BE2C (cell line): ENCODE results near the gene SYNE3.
A peak's percentile ranks its signal among the peaks of the same experiment; 100 is the strongest.

ENCODE experiments used
- DNase-seq: peaks from one replicate; pipeline ENCODE4 v3.0.0-alpha.2; 2020
- H3K27me3 ChIP-seq: fragments of 250-450 bp; sonication (Bioruptor Pico); 2 replicates; pipeline ENCODE4 v1.5.1; 2020; ENCODE audit warnings: mild to moderate bottlenecking
- H3K36me3 ChIP-seq: fragments of 250-450 bp; sonication (Bioruptor Pico); 2 replicates; pipeline ENCODE4 v1.5.1; 2020; ENCODE audit warnings: mild to moderate bottlenecking
- H3K4me1 ChIP-seq: fragments of 250-450 bp; sonication (Bioruptor Pico); 2 replicates; pipeline ENCODE4 v1.5.1; 2020
- H3K4me3 ChIP-seq: 2 replicates; pipeline ENCODE4 v1.5.1; 2011; ENCODE audit warnings: low read depth, low read length
- H3K9me3 ChIP-seq: fragments of 250-450 bp; sonication (Bioruptor Pico); 2 replicates; pipeline ENCODE4 v1.5.1; 2020
- CTCF ChIP-seq: IDR thresholded peaks from 2 replicates; pipeline ENCODE4 v1.5.1; 2012; ENCODE audit warnings: mild to moderate bottlenecking, low read depth, low read length

SYNE3 gene

GRCh38 chr14:95533391-95533821 is 17.0 kb upstream of the SYNE3 start:
- no peaks in the 10 kb centered on the region for H3K9me3 ChIP-seq
- peak overlapping the region; percentile 98 for H3K4me3 ChIP-seq
- DNase-seq, result peak; percentile 68
- peaks cover 12% of the 10 kb centered on the region; the same call in 1 of the 2 replicates for H3K36me3 ChIP-seq
- H3K4me1 ChIP-seq, result peaks cover 5% of the 10 kb centered on the region
- TF ChIP-seq CTCF, result no peak
- H3K27me3 ChIP-seq, result no peaks in the 10 kb centered on the region

- Histone ChIP-seq H3K4me3 (peak overlapping the region; percentile 98), H3K9me3 (no peaks in the 10 kb centered on the region)
- TF ChIP-seq CTCF, result no peak
Observed at GRCh38 chr14:95531969-95532368, 15.5 kb upstream of the SYNE3 start.

GRCh38 chr14:95531473-95531872 is 15.0 kb upstream of the SYNE3 start:
- peaks cover 12% of the 10 kb centered on the region; the same call in 1 of the 2 replicates for H3K36me3 ChIP-seq
- no peaks in the 10 kb centered on the region for H3K27me3 ChIP-seq
- peaks cover 7% of the 10 kb centered on the region for H3K4me1 ChIP-seq
- H3K9me3 ChIP-seq, result no peaks in the 10 kb centered on the region
- peak overlapping the region; percentile 3; the same call in 1 of the 2 replicates for H3K4me3 ChIP-seq
- DNase-seq, result no peak
- TF ChIP-seq CTCF, result no peak

More at GRCh38 chr14:95531969-95532368, 15.5 kb upstream of the SYNE3 start:
- H3K36me3 ChIP-seq, result peaks cover 12% of the 10 kb centered on the region; the same call in 1 of the 2 replicates
- DNase-seq, result no peak
- no peaks in the 10 kb centered on the region for H3K27me3 ChIP-seq
- peaks cover 7% of the 10 kb centered on the region for H3K4me1 ChIP-seq

- TF ChIP-seq CTCF, result no peak
- no peak for DNase-seq
- Histone ChIP-seq H3K27me3 (no peaks in the 10 kb centered on the region), H3K36me3 (peaks cover 12% of the 10 kb centered on the region; the same call in 1 of the 2 replicates), H3K4me3 (no peak overlapping the region), H3K4me1 (peaks cover 7% of the 10 kb centered on the region), H3K9me3 (no peaks in the 10 kb centered on the region)
Observed at GRCh38 chr14:95530473-95531276, 14.2 kb upstream of the SYNE3 start.

- DNase-seq, result no peak
- Histone ChIP-seq H3K27me3 (no peaks in the 10 kb centered on the region), H3K4me1 (peaks cover 7% of the 10 kb centered on the region), H3K4me3 (no peak overlapping the region), H3K9me3 (no peaks in the 10 kb centered on the region), H3K36me3 (peaks cover 12% of the 10 kb centered on the region; the same call in 1 of the 2 replicates)
- no peak for TF ChIP-seq CTCF
Observed at GRCh38 chr14:95529216-95529615, 12.8 kb upstream of the SYNE3 start.
